GM15510 (cell line): Measurements from ENCODE around the gene CYB561.

ENCODE experiments used
- POLR2A ChIP-seq: IDR thresholded peaks from 3 replicates; pipeline ENCODE4 v1.6.1; 2011; ENCODE audit warnings: borderline replicate concordance; ENCODE audit not compliant: insufficient read length; ENCODE audit errors: extremely low read depth

Gene CYB561

GRCh38 chr17:63481488-63481870 is 35.4 kb upstream of the CYB561 start:
- TF ChIP-seq POLR2A, result no peak

DNA sequence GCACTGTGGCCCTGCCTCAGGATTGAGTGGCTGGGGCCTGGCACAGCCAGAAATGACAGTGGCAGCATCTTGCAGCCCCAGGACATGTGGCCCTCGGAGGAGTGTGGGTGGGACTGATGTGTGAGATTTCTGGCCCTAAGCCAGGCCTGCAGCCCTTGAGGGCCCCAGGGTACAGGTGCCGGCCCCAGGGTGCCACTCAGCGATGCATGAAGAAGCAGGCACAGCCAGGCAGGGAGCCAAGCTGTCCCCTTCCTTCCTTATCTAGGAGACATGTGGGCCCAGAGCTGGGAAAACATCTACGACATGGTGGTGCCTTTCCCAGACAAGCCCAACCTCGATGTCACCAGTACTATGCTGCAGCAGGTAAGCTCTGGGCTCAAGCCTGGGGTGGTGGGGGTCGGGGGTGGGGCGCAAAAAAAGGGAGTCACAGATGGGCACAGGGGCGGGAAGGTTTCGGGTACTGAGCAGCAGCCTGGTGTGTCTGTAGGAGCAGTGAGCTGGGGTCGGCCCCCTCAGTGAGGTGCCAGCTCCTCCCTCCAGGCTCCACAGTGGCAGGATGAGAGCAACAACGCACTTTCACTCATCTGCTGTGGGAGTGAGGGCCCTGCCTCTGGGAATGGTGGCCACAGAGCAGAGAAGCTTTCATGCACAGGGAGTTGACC is 34.9 kb upstream of the CYB561 start:
- no peak for TF ChIP-seq POLR2A

DNA sequence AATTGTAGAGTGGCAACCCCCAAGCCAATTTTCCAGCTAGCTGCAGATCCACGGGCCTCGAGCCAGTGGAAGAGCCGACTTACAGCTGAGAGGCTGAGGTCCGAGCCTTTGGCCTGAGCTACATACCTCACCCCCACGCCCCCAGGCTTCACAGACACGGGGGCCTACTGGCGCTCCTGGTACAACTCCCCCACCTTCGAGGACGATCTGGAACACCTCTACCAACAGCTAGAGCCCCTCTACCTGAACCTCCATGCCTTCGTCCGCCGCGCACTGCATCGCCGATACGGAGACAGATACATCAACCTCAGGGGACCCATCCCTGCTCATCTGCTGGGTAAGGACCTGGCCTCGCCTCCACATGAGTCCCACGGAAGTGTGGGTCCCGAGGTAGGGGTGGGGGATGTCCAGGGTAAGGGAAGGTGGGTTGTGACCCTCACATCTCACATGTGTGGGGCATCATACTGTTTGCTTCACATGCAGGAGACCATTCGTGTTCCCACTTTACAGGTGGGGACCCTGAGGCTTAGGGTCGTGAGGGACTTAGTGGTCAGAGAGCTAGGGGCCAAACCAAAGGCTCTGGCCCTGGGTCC is 34.2 kb upstream of the CYB561 start:
- no peak for TF ChIP-seq POLR2A

DNA sequence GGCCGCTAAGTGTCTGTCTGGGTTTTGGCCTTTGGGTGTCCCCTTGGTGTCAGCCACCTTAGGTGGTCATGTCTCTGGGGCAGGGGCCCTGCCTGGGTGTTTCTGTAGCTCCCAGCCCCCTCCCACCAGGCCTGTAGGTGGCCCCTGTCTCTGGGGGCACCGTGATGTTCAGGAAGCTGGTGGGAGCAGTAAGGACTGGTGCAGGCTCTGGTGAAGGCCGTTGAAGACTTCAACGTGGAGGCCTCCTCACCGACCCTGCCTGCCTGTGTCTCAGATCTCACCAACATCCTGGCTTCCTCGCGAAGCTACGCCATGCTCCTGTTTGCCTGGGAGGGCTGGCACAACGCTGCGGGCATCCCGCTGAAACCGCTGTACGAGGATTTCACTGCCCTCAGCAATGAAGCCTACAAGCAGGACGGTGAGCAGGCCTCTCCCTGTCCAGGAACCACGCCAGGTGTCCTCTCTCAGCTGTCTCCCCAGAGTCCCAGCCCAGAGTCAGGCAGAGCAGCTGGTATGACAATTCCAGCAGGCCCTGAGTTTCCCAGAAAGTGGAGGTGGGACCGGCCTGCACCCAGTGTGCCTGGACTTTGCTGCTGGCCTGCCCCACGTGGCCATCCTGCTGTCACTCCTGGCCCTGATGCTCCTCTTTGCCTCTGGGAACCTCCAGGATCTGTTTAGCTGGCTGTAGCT is 33.5 kb upstream of the CYB561 start:
- no peak for TF ChIP-seq POLR2A

DNA sequence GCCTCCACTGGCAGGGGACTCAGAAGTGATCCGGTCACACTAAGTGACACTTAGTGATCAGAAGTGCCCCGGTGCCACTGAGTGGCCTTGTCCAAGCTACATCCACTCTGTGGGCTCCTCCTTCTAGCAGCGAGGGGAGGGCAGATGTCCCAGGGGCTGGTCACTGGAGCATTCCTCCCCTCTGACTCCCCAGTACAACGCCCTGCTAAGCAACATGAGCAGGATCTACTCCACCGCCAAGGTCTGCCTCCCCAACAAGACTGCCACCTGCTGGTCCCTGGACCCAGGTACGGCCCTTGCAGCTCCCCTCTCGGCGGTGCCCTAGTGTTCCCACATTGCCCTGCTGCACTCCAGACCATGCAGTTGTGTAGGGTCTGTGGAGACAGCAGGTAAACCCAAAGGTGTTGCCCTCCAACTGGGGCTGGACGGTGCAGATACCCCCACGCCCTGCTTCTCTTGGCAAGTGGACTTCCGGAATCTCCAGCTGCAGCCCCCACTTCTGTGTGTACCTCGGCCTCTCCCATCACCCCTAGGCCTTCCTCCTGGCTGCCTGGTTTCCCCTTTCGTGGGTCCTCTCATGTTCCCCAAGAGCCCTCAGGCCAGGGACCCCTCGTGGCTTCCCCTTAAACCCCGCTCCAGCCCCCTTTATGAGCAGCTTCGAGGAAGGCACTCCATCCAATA is 32.8 kb upstream of the CYB561 start:
- TF ChIP-seq POLR2A, result no peak

DNA sequence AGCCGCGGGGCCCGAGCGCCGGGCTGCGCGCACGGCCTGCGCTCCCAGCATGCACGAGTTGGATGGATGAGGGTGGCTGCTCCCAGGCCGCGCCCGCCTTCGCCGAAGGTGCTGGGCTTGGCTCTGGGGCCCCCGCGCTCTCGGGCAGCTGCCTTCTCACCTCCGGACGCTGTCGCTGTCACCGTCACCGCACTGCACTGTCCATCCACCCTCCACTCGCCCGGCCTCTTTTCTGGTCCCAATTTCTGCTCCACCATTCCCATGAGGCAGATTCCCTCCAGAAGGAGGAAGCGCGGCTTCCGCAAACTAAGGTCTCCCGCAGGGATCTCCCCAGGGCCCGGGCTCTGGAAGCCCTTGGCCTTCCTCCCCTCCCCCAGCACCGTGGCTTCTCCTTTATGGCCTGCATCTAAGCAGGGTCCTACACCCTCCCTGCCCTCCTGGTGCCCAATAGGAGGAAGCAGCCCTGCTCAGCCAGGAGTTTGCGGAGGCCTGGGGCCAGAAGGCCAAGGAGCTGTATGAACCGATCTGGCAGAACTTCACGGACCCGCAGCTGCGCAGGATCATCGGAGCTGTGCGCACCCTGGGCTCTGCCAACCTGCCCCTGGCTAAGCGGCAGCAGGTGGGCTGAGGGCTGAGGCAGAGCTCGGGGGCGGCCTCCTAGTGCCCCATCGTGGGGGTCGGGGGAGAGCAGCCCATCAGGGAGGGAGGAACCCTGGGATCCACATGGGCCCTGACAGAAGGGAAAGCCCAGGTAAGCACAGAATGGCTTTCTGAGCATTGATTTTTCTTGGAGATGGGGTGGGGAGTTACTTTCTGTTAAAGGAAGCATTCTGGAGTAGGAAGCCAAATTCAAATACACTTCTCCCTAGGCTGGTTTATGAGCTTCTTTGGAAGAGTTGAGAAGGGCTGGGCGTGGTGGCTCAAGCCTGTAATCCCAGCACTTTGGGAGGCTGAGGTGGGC is 31.7 kb upstream of the CYB561 start:
- TF ChIP-seq POLR2A, result no peak

- TF ChIP-seq POLR2A, result no peak
Observed at GRCh38 chr17:63476854-63477479, 30.9 kb upstream of the CYB561 start, which contains the start of gene ACE. ACE (plus strand) TSS chr17:63477061; CDS start chr17:63477095, 34 bp downstream.

GRCh38 chr17:63476459-63476853 is 30.4 kb upstream of the CYB561 start:
- TF ChIP-seq POLR2A, result no peak

- no peak for TF ChIP-seq POLR2A
Observed at GRCh38 chr17:63475491-63476412, 29.6 kb upstream of the CYB561 start.

GRCh38 chr17:63474586-63475460 is 28.7 kb upstream of the CYB561 start:
- no peak for TF ChIP-seq POLR2A

DNA sequence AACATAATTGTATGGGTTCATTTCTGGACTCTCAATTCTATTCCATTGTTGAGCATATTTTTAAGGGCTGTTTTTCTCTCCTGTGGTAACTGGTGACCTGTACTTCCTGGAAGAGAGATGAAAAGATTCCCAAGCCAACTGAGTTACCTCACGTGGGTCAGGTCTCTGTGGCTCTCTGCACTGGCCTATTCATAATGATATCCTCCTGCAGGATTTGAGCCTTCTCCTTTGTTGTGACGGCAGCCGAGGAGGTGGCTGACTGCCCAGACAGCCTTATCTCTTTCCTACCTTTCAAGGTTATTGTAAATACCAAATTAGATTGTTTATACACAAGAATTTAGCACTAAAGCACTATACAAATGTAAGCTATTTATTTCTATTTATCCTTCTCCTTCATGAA is 28.1 kb upstream of the CYB561 start:
- TF ChIP-seq POLR2A, result no peak

DNA sequence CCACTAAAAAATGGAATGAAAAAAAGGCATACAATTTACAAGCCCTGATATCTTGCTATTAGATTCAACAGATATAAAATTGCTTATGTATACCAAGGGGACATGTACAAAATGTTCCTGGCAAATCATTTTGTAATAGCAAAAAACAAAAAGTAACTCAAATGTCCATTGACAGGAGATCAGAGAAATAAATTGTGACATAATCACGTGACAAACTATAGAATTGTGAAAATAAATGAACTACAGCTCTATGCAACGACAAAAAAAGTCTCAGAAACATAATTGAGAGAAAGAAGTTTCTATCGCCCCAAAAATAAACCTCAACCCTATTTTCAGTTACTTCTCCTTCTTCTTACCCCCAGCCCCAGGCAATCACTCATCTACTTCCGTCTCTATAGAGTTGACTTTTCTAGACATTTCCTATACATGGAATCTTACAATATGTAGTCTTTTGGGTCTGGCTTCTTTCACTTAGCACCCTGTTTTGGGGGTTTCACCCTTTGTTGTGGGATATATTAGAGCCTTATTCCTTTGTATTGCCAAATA is 18.7 kb upstream of the CYB561 start:
- no peak for TF ChIP-seq POLR2A
